Loucy (cell line): ENCODE data around the gene ARHGEF25.

Experiments
- EZH2phosphoT487 ChIP-seq: fragments of 200-600 bp; IDR thresholded peaks from 2 replicates; pipeline ENCODE4 v1.6.1; 2018; ENCODE audit warnings: antibody characterized with exemption, mild to moderate bottlenecking, moderate library complexity, borderline replicate concordance
- TF ChIP-seq, protein P1 (sequence below): fragments of 200-600 bp; sonication (generic); conservative IDR thresholded peaks from 2 replicates; pipeline ENCODE4 v1.5.1; 2014; ENCODE audit warnings: mild to moderate bottlenecking, antibody characterized with exemption, low read length

- TF ChIP-seq, protein P1, sequence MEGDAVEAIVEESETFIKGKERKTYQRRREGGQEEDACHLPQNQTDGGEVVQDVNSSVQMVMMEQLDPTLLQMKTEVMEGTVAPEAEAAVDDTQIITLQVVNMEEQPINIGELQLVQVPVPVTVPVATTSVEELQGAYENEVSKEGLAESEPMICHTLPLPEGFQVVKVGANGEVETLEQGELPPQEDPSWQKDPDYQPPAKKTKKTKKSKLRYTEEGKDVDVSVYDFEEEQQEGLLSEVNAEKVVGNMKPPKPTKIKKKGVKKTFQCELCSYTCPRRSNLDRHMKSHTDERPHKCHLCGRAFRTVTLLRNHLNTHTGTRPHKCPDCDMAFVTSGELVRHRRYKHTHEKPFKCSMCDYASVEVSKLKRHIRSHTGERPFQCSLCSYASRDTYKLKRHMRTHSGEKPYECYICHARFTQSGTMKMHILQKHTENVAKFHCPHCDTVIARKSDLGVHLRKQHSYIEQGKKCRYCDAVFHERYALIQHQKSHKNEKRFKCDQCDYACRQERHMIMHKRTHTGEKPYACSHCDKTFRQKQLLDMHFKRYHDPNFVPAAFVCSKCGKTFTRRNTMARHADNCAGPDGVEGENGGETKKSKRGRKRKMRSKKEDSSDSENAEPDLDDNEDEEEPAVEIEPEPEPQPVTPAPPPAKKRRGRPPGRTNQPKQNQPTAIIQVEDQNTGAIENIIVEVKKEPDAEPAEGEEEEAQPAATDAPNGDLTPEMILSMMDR = no peak
- no peak for TF ChIP-seq EZH2phosphoT487
These were observed 19.7 kb downstream of the ARHGEF25 start for GRCh38 chr12:57630891-57631433.
